ENCODE data around the gene CCS. TPM values are rescaled to one million over a fixed set of nuclear protein-coding genes. Genes with fewer than 3 reads are reported as not detected.

Gene CCS
- total and polyA plus RNA-seq, 9 of the 15 experiments (the other 6 are each of a cell fraction or from before 2014, with no cell fraction given) = 1.1 to 46.6 (median 26.8) TPM

DNA sequence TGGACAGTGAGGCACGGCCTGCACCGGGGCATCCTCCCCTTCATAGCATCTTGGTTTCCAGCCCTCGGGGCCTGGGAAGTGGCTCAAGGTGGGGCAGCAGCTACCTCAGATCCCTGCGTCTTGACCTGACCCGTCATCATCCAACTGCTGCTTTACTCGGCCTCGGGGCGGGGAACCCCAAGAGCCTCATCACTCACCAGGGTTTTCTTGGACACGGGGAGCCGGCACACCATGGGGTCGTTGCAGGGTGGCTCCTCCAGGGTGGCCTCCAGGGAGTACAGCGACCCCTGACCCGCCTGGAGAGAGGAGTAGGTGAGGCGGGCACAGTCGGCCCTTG is 25.2 kb upstream of the CCS start:
- Histone ChIP-seq H3K9me3 (replicated peaks; ENCODE audit: control insufficient read depth, insufficient read depth, low read depth, low read length) (no peaks in the 10 kb centered on the region), H3K4me1 (replicated peaks in 1 of 2; ENCODE audit: control insufficient read depth in 2 of 2, insufficient read depth in 2 of 2, low read length in 2 of 2) (peaks cover 8 to 19% of the 10 kb centered on the region in 2 experiments; a peak in 4 of 5 replicates), H3K9ac (ENCODE audit: insufficient read depth in 1 of 2, low read depth in 2 of 2, low read length in 2 of 2) (peak overlapping the region in 1 of 2 experiments; percentile 83; a peak in 2 of 4 replicates), H3K4me2 (ENCODE audit: insufficient read depth, low read length) (peak overlapping the region; percentile 72), H3K27me3 (ENCODE audit: control insufficient read depth in 2 of 2, insufficient read depth in 2 of 2, low read length in 2 of 2) (peaks cover 0 to 10% of the 10 kb centered on the region in 2 experiments; a peak in 2 of 5 replicates), H3K27ac (ENCODE audit: extremely low read depth, low read depth, low read length) (no peak overlapping the region), H3K4me3 (peak overlapping the region; percentile 48), H4K20me1 (replicated peaks; ENCODE audit: control insufficient read depth, insufficient read depth, low read length) (no peaks in the 10 kb centered on the region), H2AFZ (ENCODE audit: low read depth, low read length) (peak overlapping the region; percentile 89), H3K36me3 (ENCODE audit: control insufficient read depth, insufficient read depth, low read length) (no peaks in the 10 kb centered on the region), H3K9me1 (ENCODE audit: control insufficient read depth, insufficient read depth, low read length) (no peaks in the 10 kb centered on the region), H3K79me2 (ENCODE audit: control insufficient read depth, insufficient read depth, low read length) (no peaks in the 10 kb centered on the region)
- in situ Hi-C loops (cut with MboI) = loop anchor here (5.0 kb wide), 1 partner anchor 270 kb away; no protein-coding TSS in a partner anchor
- DNase-seq (ENCODE audit: extremely low read depth in 1 of 4, low spot score in 3 of 4) = no peak
- no peak for FAIRE-seq
- 25% methylated on average over 15 of the region's 15 CpGs for WGBS (ENCODE audit: insufficient coverage, low coverage, missing lambda C conversion rate)
- ChIA-PET CTCF (ENCODE audit: low intra/inter-chr PET ratio) (no interaction called here), POLR2A (interaction anchor here (0.5 to 1.8 kb wide), 5 partner anchors 8 to 923 kb away, joined by 3 to 5 read pairs (median 4); no protein-coding TSS in a partner anchor)
- ATAC-seq = no peak
- intact Hi-C loops (cut with micrococcal nuclease) = no loop called here
- TF ChIP-seq ZFP36 (IDR thresholded peaks at IDR 0.05; ENCODE audit: low read depth, low read length, partially characterized antibody) (peak; percentile 18), ZNF584 (CRISPR knock-in tag; IDR thresholded peaks at IDR 0.05; ENCODE audit: low read depth) (no peak)
- no TSS peak for BruUV-seq (replicated peaks)

GRCh38 chr11:66568124-66568916 is 24.7 kb upstream of the CCS start, which contains the start of gene CTSF:
CTSF (minus strand) TSS chr11:66568606; CDS start chr11:66568486, 120 bp downstream.
- Histone ChIP-seq H3K9me1 (ENCODE audit: control insufficient read depth, insufficient read depth, low read length) (no peaks in the 10 kb centered on the region), H3K9me3 (replicated peaks; ENCODE audit: control insufficient read depth, insufficient read depth, low read depth, low read length) (no peaks in the 10 kb centered on the region), H2AFZ (ENCODE audit: low read depth, low read length) (peak within 1 kb of the TSS; percentile 89), H3K79me2 (ENCODE audit: control insufficient read depth, insufficient read depth, low read length) (no peaks in the 10 kb centered on the region), H3K4me3 (peak within 1 kb of the TSS; percentile 48), H3K27me3 (ENCODE audit: control insufficient read depth in 2 of 2, insufficient read depth in 2 of 2, low read length in 2 of 2) (peaks cover 0 to 10% of the 10 kb centered on the region in 2 experiments; a peak in 2 of 5 replicates), H3K27ac (ENCODE audit: extremely low read depth, low read depth, low read length) (no peak within 1 kb of the TSS; the same call in 2 of the 3 replicates), H3K4me2 (ENCODE audit: insufficient read depth, low read length) (peak within 1 kb of the TSS; percentile 72), H4K20me1 (replicated peaks; ENCODE audit: control insufficient read depth, insufficient read depth, low read length) (no peaks in the 10 kb centered on the region), H3K9ac (ENCODE audit: insufficient read depth in 1 of 2, low read depth in 2 of 2, low read length in 2 of 2) (peak within 1 kb of the TSS; percentile 49 to 83; a peak in 3 of 4 replicates), H3K4me1 (replicated peaks in 1 of 2; ENCODE audit: control insufficient read depth in 2 of 2, insufficient read depth in 2 of 2, low read length in 2 of 2) (peaks cover 8 to 22% of the 10 kb centered on the region in 2 experiments; a peak in 4 of 5 replicates), H3K36me3 (ENCODE audit: control insufficient read depth, insufficient read depth, low read length) (no peaks in the 10 kb centered on the region)
- ChIA-PET CTCF (ENCODE audit: low intra/inter-chr PET ratio) (no interaction called here), POLR2A (interaction anchor here (0.5 to 1.8 kb wide), 12 partner anchors 9 to 922 kb away, joined by 3 to 8 read pairs (median 4); partner anchors contain the start of gene RBM4)
- intact Hi-C loops (cut with micrococcal nuclease) = no loop called here
- FAIRE-seq = peak; percentile 89
- WGBS (ENCODE audit: insufficient coverage, low coverage, missing lambda C conversion rate) = 2% methylated on average over 72 of the region's 77 CpGs
- peak; percentile 98 for ATAC-seq
- in situ Hi-C loops (cut with MboI) = loop anchor here (5.0 kb wide), 1 partner anchor 269 kb away; no protein-coding TSS in a partner anchor
- DNase-seq (ENCODE audit: extremely low read depth in 1 of 4, low spot score in 3 of 4) = peak; percentile 88 to 100 (median 100)
- BruUV-seq (replicated peaks) = no TSS peak
- TF ChIP-seq TEAD2 (tag; IDR thresholded peaks at IDR 0.05) (no peak), EZH2 (IDR thresholded peaks at IDR 0.05; ENCODE audit: borderline replicate concordance, low read depth, low read length) (no peak), GTF2E2 (tag; IDR thresholded peaks at IDR 0.05) (0 out of 2 replicates have a peak, but pooled peaks have one; percentile 42), PCBP1 (IDR thresholded peaks at IDR 0.05; ENCODE audit: low read depth, low read length, poor library complexity, severe bottlenecking) (no peak), SAFB2 (IDR thresholded peaks at IDR 0.05; ENCODE audit: borderline replicate concordance, low read depth, low read length, severe bottlenecking) (no peak), SMAD4 (CRISPR knock-in tag; conservative IDR thresholded peaks at IDR 0.05) (peak; percentile 57), U2AF2 (optimal IDR thresholded peaks at IDR 0.05; ENCODE audit: low read depth, low read length) (no peak), ZBTB8A (IDR thresholded peaks at IDR 0.05; ENCODE audit: partially characterized antibody) (no peak)
- TF ChIP-seq, protein P1, sequence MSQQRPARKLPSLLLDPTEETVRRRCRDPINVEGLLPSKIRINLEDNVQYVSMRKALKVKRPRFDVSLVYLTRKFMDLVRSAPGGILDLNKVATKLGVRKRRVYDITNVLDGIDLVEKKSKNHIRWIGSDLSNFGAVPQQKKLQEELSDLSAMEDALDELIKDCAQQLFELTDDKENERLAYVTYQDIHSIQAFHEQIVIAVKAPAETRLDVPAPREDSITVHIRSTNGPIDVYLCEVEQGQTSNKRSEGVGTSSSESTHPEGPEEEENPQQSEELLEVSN (IDR thresholded peaks at IDR 0.05; ENCODE audit: borderline replicate concordance in 1 of 2, extremely low read depth in 1 of 2, insufficient read depth in 1 of 2, insufficient read length in 1 of 2, low read depth in 1 of 2, low read length in 1 of 2, poor library complexity in 1 of 2, severe bottlenecking in 1 of 2) = peak; percentile 97 to 98
